Epithelial cell of umbilical artery (primary cell): ENCODE results near the gene LMCD1. TPM values are rescaled to one million over a fixed set of nuclear protein-coding genes. Genes with fewer than 3 reads are reported as not detected.

Source experiments
- total RNA-seq: library from RNA; depleted of rRNA; stranded (reverse); fragments of >200 nt; gene quantifications from 2 replicates; pipeline ENCODE4 v1.2.3, GENCODE V29; 2014

Gene LMCD1, protein sequence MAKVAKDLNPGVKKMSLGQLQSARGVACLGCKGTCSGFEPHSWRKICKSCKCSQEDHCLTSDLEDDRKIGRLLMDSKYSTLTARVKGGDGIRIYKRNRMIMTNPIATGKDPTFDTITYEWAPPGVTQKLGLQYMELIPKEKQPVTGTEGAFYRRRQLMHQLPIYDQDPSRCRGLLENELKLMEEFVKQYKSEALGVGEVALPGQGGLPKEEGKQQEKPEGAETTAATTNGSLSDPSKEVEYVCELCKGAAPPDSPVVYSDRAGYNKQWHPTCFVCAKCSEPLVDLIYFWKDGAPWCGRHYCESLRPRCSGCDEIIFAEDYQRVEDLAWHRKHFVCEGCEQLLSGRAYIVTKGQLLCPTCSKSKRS
- 16.1 and 20.1 TPM in 2 replicates for total RNA-seq

DNA sequence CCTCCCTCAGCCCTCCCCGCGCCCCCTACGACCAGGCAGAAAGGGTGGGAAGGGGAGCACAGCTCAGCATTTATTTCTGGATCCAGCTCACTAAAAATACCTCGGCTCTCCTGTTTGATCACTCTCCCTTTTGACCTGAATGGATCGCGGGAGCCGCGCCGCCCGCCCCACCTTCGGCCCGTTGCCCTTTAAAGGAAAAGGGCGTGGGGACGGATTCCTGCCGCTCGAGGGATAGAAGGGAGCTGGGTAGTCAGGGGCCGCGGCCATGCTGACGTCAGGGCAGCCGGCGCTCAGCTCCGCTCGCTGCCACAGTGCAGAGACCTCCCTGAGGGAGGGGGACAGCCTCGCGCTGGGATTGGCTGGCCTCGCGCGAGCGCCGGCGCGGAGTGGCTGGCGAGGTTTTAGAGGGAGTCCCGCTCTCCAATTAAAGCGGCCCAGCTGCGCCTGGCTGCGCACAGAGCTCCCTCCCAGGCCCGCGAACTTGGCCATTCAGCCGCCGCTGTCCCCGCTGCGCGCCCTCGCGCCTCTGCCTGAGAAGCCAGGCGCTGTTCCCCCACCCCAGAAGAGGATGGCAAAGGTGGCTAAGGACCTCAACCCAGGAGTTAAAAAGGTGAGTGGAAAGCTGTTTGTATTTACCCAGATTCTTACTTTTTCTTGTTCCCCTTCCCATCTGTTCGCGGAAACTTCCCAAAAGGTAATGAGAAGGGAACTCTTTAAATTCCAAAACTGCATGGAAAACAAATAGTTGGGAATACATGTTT lies at the start of gene LMCD1:
Gene LMCD1, plus strand, starts transcription at position 453 of the 761 bp plus-strand sequence. Its CDS starts 116 bp downstream, at position 569.

Other genes starting within 250 kb of the LMCD1 start
- gene SSUH2, start 143.0 kb downstream of the LMCD1 start, total RNA-seq = not detected in 2 replicates
- not detected in 2 replicates for gene CAV3, start 232.0 kb downstream of the LMCD1 start, total RNA-seq